NCI-H748 treated with DMSO at 0.1 percent for 48 hours (cell line): ENCODE data around the gene ATAD5.
"Not testable (repeated sequence)": the region's sequence is repeated elsewhere in the genome, so short reads cannot be mapped to it uniquely, and the experiment has no call there.

Experiments
- DNase-seq: peaks from one replicate; lab custom pipeline; 2025; lab: John Stamatoyannopoulos, UW

ATAD5 gene

GRCh38 chr17:30910151-30910550 lies 78.4 kb downstream of the ATAD5 start:
- DNase-seq = not testable (repeated sequence)

GRCh38 chr17:30913955-30914354 lies 82.2 kb downstream of the ATAD5 start:
- no peak for DNase-seq

- no peak for DNase-seq
Observed at GRCh38 chr17:30915833-30916611, 84.3 kb downstream of the ATAD5 start.

GRCh38 chr17:30917050-30917449 lies 85.3 kb downstream of the ATAD5 start:
- DNase-seq = no peak

GRCh38 chr17:30920282-30920681 lies 88.5 kb downstream of the ATAD5 start:
- DNase-seq = no peak

- no peak for DNase-seq
Observed at GRCh38 chr17:30920683-30921543, 89.1 kb downstream of the ATAD5 start.

GRCh38 chr17:30921544-30922196 lies 89.9 kb downstream of the ATAD5 start, which contains the start of gene ADAP2:
ADAP2 (plus strand) TSS chr17:30921945; CDS start chr17:30922015, 70 bp downstream.
- DNase-seq = no peak

GRCh38 chr17:30922235-30923030 lies 90.7 kb downstream of the ATAD5 start:
- no peak for DNase-seq

- no peak for DNase-seq
Observed at GRCh38 chr17:30924341-30924740, 92.6 kb downstream of the ATAD5 start.

- DNase-seq = no peak
Observed at GRCh38 chr17:30926516-30926915, 94.8 kb downstream of the ATAD5 start.

GRCh38 chr17:30927756-30928155 lies 96.0 kb downstream of the ATAD5 start:
- no peak for DNase-seq

- no peak for DNase-seq
Observed at GRCh38 chr17:30928584-30928983, 96.8 kb downstream of the ATAD5 start.

GRCh38 chr17:30929081-30929633 lies 97.4 kb downstream of the ATAD5 start:
- DNase-seq = no peak

- not testable (repeated sequence) for DNase-seq
Observed at GRCh38 chr17:30929861-30930260, 98.1 kb downstream of the ATAD5 start.

- no peak for DNase-seq
Observed at GRCh38 chr17:30930495-30930894, 98.7 kb downstream of the ATAD5 start.

GRCh38 chr17:30931582-30931981 lies 99.8 kb downstream of the ATAD5 start:
- not testable (repeated sequence) for DNase-seq

- no peak for DNase-seq
Observed at GRCh38 chr17:30933966-30934365, 102.2 kb downstream of the ATAD5 start.

GRCh38 chr17:30939051-30939689 lies 107.4 kb downstream of the ATAD5 start:
- no peak for DNase-seq

- no peak for DNase-seq
Observed at GRCh38 chr17:30942308-30943079, 110.7 kb downstream of the ATAD5 start.
